SK-N-SH (cell line): ENCODE data around the gene R3HCC1L. TPM values are rescaled to one million over a fixed set of nuclear protein-coding genes. Genes with fewer than 3 reads are reported as not detected.

Experiments used
- CTCF ChIA-PET: fragments of 300-600, 350-600 bp; formaldehyde crosslinking; extraction: SDS; loops from one replicate; lab custom pipeline; 2021; lab: Yijun Ruan, JAX
- POLR2A ChIA-PET: fragments of 350-600 bp; sonication (Branson Sonifier 250); formaldehyde crosslinking; extraction: SDS; loops from one replicate; lab custom pipeline; 2020; ENCODE audit warnings: antibody characterized with exemption, inconsistent platforms; lab: Yijun Ruan, JAX
- DNase-seq: peaks from one replicate; pipeline ENCODE4 v3.0.0; 2012
- H2AFZ ChIP-seq: fragments of 200-600 bp; sonication (generic); 2 replicates; pipeline ENCODE4 v1.8.1; 2016; ENCODE audit warnings: antibody characterized with exemption, mild to moderate bottlenecking, low read depth
- H3F3A ChIP-seq: fragments of 200-600 bp; sonication (generic); replicated peaks from 2 replicates; pipeline ENCODE3; 2016; ENCODE audit warnings: antibody characterized with exemption, mild to moderate bottlenecking; ENCODE audit not compliant: insufficient read depth
- H3K27ac ChIP-seq, 2 experiments: fragments of 200-500 bp in 1 of 2; fragments of 200-600 bp in 1 of 2; sonication (Bioruptor generic) in 1 of 2; sonication (generic), shearing (Covaris generic) in 1 of 2; 2 replicates each; pipeline versions ENCODE4 v1.5.1 to v1.6.1; 2014 to 2016; ENCODE audit warnings: low read depth in 2 of 2, inconsistent platforms in 1 of 2, low read length in 1 of 2, mild to moderate bottlenecking in 1 of 2, mixed read lengths in 1 of 2
- H3K27me3 ChIP-seq: fragments of 200-600 bp; sonication (generic), shearing (Covaris generic); 2 replicates; pipeline ENCODE4 v1.6.1; 2016; ENCODE audit warnings: mixed run types; ENCODE audit not compliant: insufficient read depth
- H3K36me3 ChIP-seq, 2 experiments: fragments of 200-500 bp in 1 of 2; fragments of 200-600 bp in 1 of 2; sonication (Bioruptor generic) in 1 of 2; sonication (generic) in 1 of 2; replicated peaks in 1 of 2; 2 replicates each; pipeline versions ENCODE3 to v1.5.1; 2014 to 2016; ENCODE audit warnings: low read length in 1 of 2, mild to moderate bottlenecking in 1 of 2; ENCODE audit not compliant: insufficient read depth in 2 of 2, control insufficient read depth in 1 of 2
- H3K4me1 ChIP-seq, 2 experiments: fragments of 200-500 bp in 1 of 2; fragments of 200-600 bp in 1 of 2; sonication (Bioruptor generic) in 1 of 2; sonication (generic), shearing (Covaris generic) in 1 of 2; 2 replicates each; pipeline versions ENCODE4 v1.5.1 to v1.6.1; 2014 to 2016; ENCODE audit warnings: low read depth in 1 of 2, low read length in 1 of 2, mixed run types in 1 of 2; ENCODE audit not compliant: insufficient read depth in 2 of 2, control insufficient read depth in 1 of 2
- H3K4me2 ChIP-seq: fragments of 200-600 bp; sonication (generic), shearing (Covaris generic); 2 replicates; pipeline ENCODE4 v1.6.1; 2017; ENCODE audit warnings: mixed run types
- H3K4me3 ChIP-seq, 2 experiments: fragments of 200-500 bp in 1 of 2; fragments of 200-600 bp in 1 of 2; sonication (Bioruptor generic) in 1 of 2; sonication (generic), shearing (Covaris generic) in 1 of 2; 2 replicates each; pipeline versions ENCODE4 v1.5.1 to v1.8.1; 2014 to 2016; ENCODE audit warnings: low read depth in 2 of 2, inconsistent platforms in 1 of 2, low read length in 1 of 2, mild to moderate bottlenecking in 1 of 2, mixed read lengths in 1 of 2, moderate library complexity in 1 of 2
- H3K79me2 ChIP-seq: fragments of 200-600 bp; sonication (generic); 2 replicates; pipeline ENCODE4 v1.8.1; 2017; ENCODE audit warnings: mild to moderate bottlenecking; ENCODE audit not compliant: insufficient read depth
- H3K9ac ChIP-seq: fragments of 200-600 bp; sonication (generic); 2 replicates; pipeline ENCODE4 v1.6.1; 2017; ENCODE audit warnings: mixed run types
- H3K9me2 ChIP-seq: fragments of 200-600 bp; sonication (generic); 2 replicates; pipeline ENCODE4 v1.6.1; 2017; ENCODE audit warnings: mixed run types
- H3K9me3 ChIP-seq: fragments of 200-600 bp; sonication (generic); 2 replicates; pipeline ENCODE4 v1.6.1; 2017; ENCODE audit warnings: mixed run types, mild to moderate bottlenecking, moderate library complexity
- H4K20me1 ChIP-seq: fragments of 200-600 bp; sonication (generic); 2 replicates; pipeline ENCODE4 v1.6.1; 2017; ENCODE audit warnings: mild to moderate bottlenecking, mixed run types; ENCODE audit not compliant: insufficient read depth
- CTCF ChIP-seq: fragments of 200-600 bp; sonication (generic); IDR thresholded peaks from 2 replicates; pipeline ENCODE4 v1.6.1; 2017; ENCODE audit warnings: antibody characterized with exemption, mild to moderate bottlenecking, moderate library complexity
- FOXJ3 ChIP-seq: sonication (generic); formaldehyde crosslinking; IDR thresholded peaks from 2 replicates; pipeline ENCODE4 v1.5.1; 2020; ENCODE audit warnings: mild to moderate bottlenecking, missing genetic modification reagents
- FOXM1 ChIP-seq: IDR thresholded peaks from 2 replicates; pipeline ENCODE4 v1.4.0; 2012; ENCODE audit warnings: low read depth, mild to moderate bottlenecking
- GABPA ChIP-seq: IDR thresholded peaks from 2 replicates; pipeline ENCODE4 v1.4.0; 2012; ENCODE audit warnings: low read depth, mild to moderate bottlenecking
- IRF3 ChIP-seq: fragments of 150-350 bp; IDR thresholded peaks from 2 replicates; pipeline ENCODE4 v1.6.1; 2016; ENCODE audit warnings: mild to moderate bottlenecking, low read depth, low read length
- MAX ChIP-seq: IDR thresholded peaks from 2 replicates; pipeline ENCODE4 v1.4.0; 2012; ENCODE audit warnings: low read depth
- MXI1 ChIP-seq: IDR thresholded peaks from 2 replicates; pipeline ENCODE4 v1.6.1; 2012; ENCODE audit warnings: mild to moderate bottlenecking, low read depth, low read length, improper control_type of control experiment
- PBX3 ChIP-seq: IDR thresholded peaks from 2 replicates; pipeline ENCODE4; 2012
- RCOR1 ChIP-seq: fragments of 150-350 bp; IDR thresholded peaks from 2 replicates; pipeline ENCODE4 v1.6.1; 2017; ENCODE audit warnings: antibody characterized with exemption, low read length
- SIN3A ChIP-seq: IDR thresholded peaks from 2 replicates; pipeline ENCODE4 v1.6.1; 2012; ENCODE audit warnings: low read depth, mild to moderate bottlenecking, low read length, moderate library complexity, borderline replicate concordance
- TCF12 ChIP-seq: IDR thresholded peaks from 2 replicates; pipeline ENCODE4 v1.4.0; 2012
- USF1 ChIP-seq: IDR thresholded peaks from 2 replicates; pipeline ENCODE4 v1.4.0; 2012; ENCODE audit warnings: low read depth, borderline replicate concordance
- USF2 ChIP-seq: fragments of 150-350 bp; IDR thresholded peaks from 2 replicates; pipeline ENCODE4 v1.6.1; 2017; ENCODE audit warnings: antibody characterized with exemption, low read length, low read depth, borderline replicate concordance
- YY1 ChIP-seq: IDR thresholded peaks from 2 replicates; pipeline ENCODE4 v1.4.0; 2012; ENCODE audit warnings: low read depth, mild to moderate bottlenecking
- WGBS: methylation state at CpG from one replicate; pipeline ENCODE4 v1.1.6; 2017; ENCODE audit warnings: low lambda C conversion rate; 5-methylcytosine and 5-hydroxymethylcytosine counted together
- polyA plus RNA-seq, 3 experiments: library from polyadenylated mRNA; depleted of rRNA; stranded (reverse); fragments of >200 nt; gene quantifications; 2 replicates each; pipeline ENCODE4 v1.2.3, GENCODE V29; 2012

R3HCC1L gene
- polyA plus RNA-seq, 1 of the 3 experiments (the other 2 are of a cell fraction), result 6.0 TPM

- POLR2A ChIA-PET, result no interaction called here
- WGBS, result 94% methylated on average over 2 of the region's 2 CpGs
- peaks cover 5% of the 10 kb centered on the region; the same call in 1 of the 2 replicates for H3K79me2 ChIP-seq
Observed at GRCh38 chr10:98205351-98205750, 70.9 kb downstream of the R3HCC1L start.

More at GRCh38 chr10:98205351-98205750, 70.9 kb downstream of the R3HCC1L start:
- TF ChIP-seq MXI1 (no peak), CTCF (no peak), FOXJ3 (no peak), FOXM1 (no peak), USF1 (no peak), PBX3 (no peak), GABPA (no peak), IRF3 (no peak), RCOR1 (no peak), TCF12 (no peak), USF2 (no peak), YY1 (no peak), SIN3A (no peak), MAX (no peak)
- no peak overlapping the region for H3K9ac ChIP-seq
- H3K36me3 ChIP-seq, result peaks cover 19 to 23% of the 10 kb centered on the region in 2 experiments
- no peaks in the 10 kb centered on the region for H3K4me1 ChIP-seq
- H3K27ac ChIP-seq, result no peak overlapping the region
- H4K20me1 ChIP-seq, result no peaks in the 10 kb centered on the region
- no peaks in the 10 kb centered on the region for H3K9me3 ChIP-seq
- CTCF ChIA-PET, result interaction anchor here (1.3 to 1.8 kb wide), 2 partner anchors 35 to 104 kb away, joined by 5 to 8 read pairs; no protein-coding TSS in a partner anchor
- no peak overlapping the region for H2AFZ ChIP-seq
- no peak overlapping the region for H3K4me3 ChIP-seq
- H3K9me2 ChIP-seq, result no peaks in the 10 kb centered on the region
- H3K4me2 ChIP-seq, result no peak overlapping the region
- H3F3A ChIP-seq, result no peaks in the 10 kb centered on the region
- no peaks in the 10 kb centered on the region for H3K27me3 ChIP-seq
- DNase-seq, result no peak
